DOHH2 (cell line): ENCODE data around the gene AFM.

Source experiments
- H3F3A ChIP-seq: fragments of 200-600 bp; sonication (generic), shearing (Covaris generic); 2 replicates; pipeline ENCODE4 v1.6.0; 2016; ENCODE audit warnings: antibody characterized with exemption, mild to moderate bottlenecking; ENCODE audit not compliant: control insufficient read depth, insufficient read depth
- H3K27ac ChIP-seq: fragments of 200-600 bp; sonication (generic); 2 replicates; pipeline ENCODE4 v1.5.1; 2014; ENCODE audit warnings: low read depth, mild to moderate bottlenecking, low read length, moderate library complexity
- H3K27me3 ChIP-seq: fragments of 200-600 bp; sonication (generic); 2 replicates; pipeline ENCODE4 v1.6.1; 2014; ENCODE audit warnings: mild to moderate bottlenecking, low read length, mixed read lengths; ENCODE audit not compliant: control insufficient read depth
- H3K36me3 ChIP-seq: fragments of 200-600 bp; sonication (generic); 2 replicates; pipeline ENCODE4 v1.6.1; 2014; ENCODE audit warnings: mild to moderate bottlenecking, low read length, moderate library complexity, mixed read lengths; ENCODE audit not compliant: control insufficient read depth
- H3K4me1 ChIP-seq: fragments of 200-600 bp; sonication (generic); 2 replicates; pipeline ENCODE4 v1.6.1; 2014; ENCODE audit warnings: mild to moderate bottlenecking, low read length, mixed read lengths; ENCODE audit not compliant: control insufficient read depth
- H3K4me2 ChIP-seq: fragments of 200-600 bp; sonication (generic); 2 replicates; pipeline ENCODE4 v1.6.0; 2014; ENCODE audit warnings: mild to moderate bottlenecking, low read length, moderate library complexity
- H3K4me3 ChIP-seq: fragments of 200-600 bp; sonication (generic); 2 replicates; pipeline ENCODE4 v1.5.1; 2014; ENCODE audit warnings: mild to moderate bottlenecking, low read length, mixed read lengths
- H3K79me2 ChIP-seq: fragments of 200-600 bp; sonication (generic); 2 replicates; pipeline ENCODE4 v1.6.1; 2014; ENCODE audit warnings: mild to moderate bottlenecking, low read length, mixed read lengths; ENCODE audit not compliant: control insufficient read depth
- H3K9me2 ChIP-seq: fragments of 200-600 bp; sonication (generic); replicated peaks from 2 replicates; pipeline ENCODE4 v1.6.1; 2014; ENCODE audit warnings: mild to moderate bottlenecking, low read length, mixed read lengths; ENCODE audit not compliant: control insufficient read depth
- H3K9me3 ChIP-seq: fragments of 200-600 bp; sonication (generic); 2 replicates; pipeline ENCODE4 v1.6.1; 2014; ENCODE audit warnings: antibody characterized with exemption, low read length, mixed read lengths; ENCODE audit not compliant: control insufficient read depth, insufficient read depth
- H4K20me1 ChIP-seq: fragments of 200-600 bp; sonication (generic); 2 replicates; pipeline ENCODE4 v1.6.0; 2014; ENCODE audit warnings: low read depth, mild to moderate bottlenecking, antibody characterized with exemption, low read length, moderate library complexity; ENCODE audit not compliant: control insufficient read depth, insufficient read depth
- EZH2phosphoT487 ChIP-seq: fragments of 200-600 bp; sonication (generic); IDR thresholded peaks from 2 replicates; pipeline ENCODE4 v1.6.1; 2017; ENCODE audit warnings: borderline replicate concordance, mild to moderate bottlenecking, antibody characterized with exemption, low read length, moderate library complexity, mixed read lengths
- TF ChIP-seq, protein P1 (sequence below): fragments of 200-600 bp; sonication (generic); IDR thresholded peaks from one replicate; pipeline ENCODE4 v1.5.1; 2014; ENCODE audit warnings: antibody characterized with exemption, mild to moderate bottlenecking, low read depth, low read length; ENCODE audit not compliant: poor library complexity, severe bottlenecking

AFM gene

GRCh38 chr4:73446336-73446938, 35.1 kb upstream of the AFM start:
- Histone ChIP-seq H3K4me2 (no peak overlapping the region), H3K27ac (no peak overlapping the region), H3K36me3 (no peaks in the 10 kb centered on the region), H3K9me3 (no peaks in the 10 kb centered on the region), H4K20me1 (no peaks in the 10 kb centered on the region), H3K27me3 (no peaks in the 10 kb centered on the region), H3K4me1 (no peaks in the 10 kb centered on the region), H3K4me3 (no peak overlapping the region), H3F3A (no peaks in the 10 kb centered on the region), H3K9me2 (no peaks in the 10 kb centered on the region), H3K79me2 (no peaks in the 10 kb centered on the region)
- TF ChIP-seq EZH2phosphoT487 = no peak
- TF ChIP-seq, protein P1, sequence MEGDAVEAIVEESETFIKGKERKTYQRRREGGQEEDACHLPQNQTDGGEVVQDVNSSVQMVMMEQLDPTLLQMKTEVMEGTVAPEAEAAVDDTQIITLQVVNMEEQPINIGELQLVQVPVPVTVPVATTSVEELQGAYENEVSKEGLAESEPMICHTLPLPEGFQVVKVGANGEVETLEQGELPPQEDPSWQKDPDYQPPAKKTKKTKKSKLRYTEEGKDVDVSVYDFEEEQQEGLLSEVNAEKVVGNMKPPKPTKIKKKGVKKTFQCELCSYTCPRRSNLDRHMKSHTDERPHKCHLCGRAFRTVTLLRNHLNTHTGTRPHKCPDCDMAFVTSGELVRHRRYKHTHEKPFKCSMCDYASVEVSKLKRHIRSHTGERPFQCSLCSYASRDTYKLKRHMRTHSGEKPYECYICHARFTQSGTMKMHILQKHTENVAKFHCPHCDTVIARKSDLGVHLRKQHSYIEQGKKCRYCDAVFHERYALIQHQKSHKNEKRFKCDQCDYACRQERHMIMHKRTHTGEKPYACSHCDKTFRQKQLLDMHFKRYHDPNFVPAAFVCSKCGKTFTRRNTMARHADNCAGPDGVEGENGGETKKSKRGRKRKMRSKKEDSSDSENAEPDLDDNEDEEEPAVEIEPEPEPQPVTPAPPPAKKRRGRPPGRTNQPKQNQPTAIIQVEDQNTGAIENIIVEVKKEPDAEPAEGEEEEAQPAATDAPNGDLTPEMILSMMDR = peak; percentile 94

- no peak overlapping the region for H3K4me3 ChIP-seq
- no peak overlapping the region for H3K4me2 ChIP-seq
- H4K20me1 ChIP-seq = no peaks in the 10 kb centered on the region
- no peaks in the 10 kb centered on the region for H3K9me2 ChIP-seq
- H3K36me3 ChIP-seq = no peaks in the 10 kb centered on the region
- TF ChIP-seq, protein P1 = no peak
- TF ChIP-seq EZH2phosphoT487 = no peak
- H3K27ac ChIP-seq = no peak overlapping the region
- H3K27me3 ChIP-seq = no peaks in the 10 kb centered on the region
- H3F3A ChIP-seq = no peaks in the 10 kb centered on the region
- no peaks in the 10 kb centered on the region for H3K79me2 ChIP-seq
- H3K9me3 ChIP-seq = no peaks in the 10 kb centered on the region
- H3K4me1 ChIP-seq = no peaks in the 10 kb centered on the region
These were observed 33.9 kb upstream of the AFM start for GRCh38 chr4:73447671-73448070.

- H3K9me3 ChIP-seq = no peaks in the 10 kb centered on the region
- no peak overlapping the region for H3K4me2 ChIP-seq
- TF ChIP-seq, protein P1 = no peak
- no peak for TF ChIP-seq EZH2phosphoT487
- H3K27ac ChIP-seq = no peak overlapping the region
- H3K79me2 ChIP-seq = no peaks in the 10 kb centered on the region
- H3K9me2 ChIP-seq = no peaks in the 10 kb centered on the region
- H3F3A ChIP-seq = no peaks in the 10 kb centered on the region
- H3K27me3 ChIP-seq = no peaks in the 10 kb centered on the region
- no peaks in the 10 kb centered on the region for H3K4me1 ChIP-seq
- no peaks in the 10 kb centered on the region for H3K36me3 ChIP-seq
- no peak overlapping the region for H3K4me3 ChIP-seq
- no peaks in the 10 kb centered on the region for H4K20me1 ChIP-seq
These were observed 32.9 kb upstream of the AFM start for GRCh38 chr4:73448448-73449203.
